IMR-90 (cell line): Measurements from ENCODE around the gene CCDC171. TPM values are rescaled to one million over a fixed set of nuclear protein-coding genes. Genes with fewer than 3 reads are reported as not detected.
A peak's percentile ranks its signal among the peaks of the same experiment; 100 is the strongest.

Experiments used
- ATAC-seq: fragments of 200-7000 bp; cut with Tn5 transposase; 2 replicates; pipeline ENCODE4 v1.9.1; 2020; ENCODE audit warnings: low read depth, mild to moderate bottlenecking, moderate library complexity
- BruUV-seq: library from RNA; stranded (reverse); fragments of 400-500 nt; replicated peaks from 2 replicates; lab custom pipeline; 2021; lab: Mats Ljungman, UMichigan
- CTCF ChIA-PET: fragments of 300-600 bp; formaldehyde crosslinking; extraction: SDS; loops from one replicate; lab custom pipeline; 2021; ENCODE audit warnings: antibody characterized with exemption; lab: Yijun Ruan, JAX
- POLR2A ChIA-PET: fragments of 300-600 bp; sonication (Branson Sonifier 250); formaldehyde crosslinking; loops from one replicate; lab custom pipeline; 2022; ENCODE audit warnings: antibody characterized with exemption; ENCODE audit not compliant: unreplicated experiment; lab: Charles Lee
- DNase-seq: peaks from one replicate; pipeline ENCODE4 v3.0.0; 2013
- H2AFZ ChIP-seq: replicated peaks from 2 replicates; pipeline ENCODE3; 2013; ENCODE audit warnings: low read length, mild to moderate bottlenecking; ENCODE audit not compliant: poor library complexity
- H2AK5ac ChIP-seq: 2 replicates; pipeline ENCODE4 v1.6.1; 2013; ENCODE audit warnings: low read depth, low read length, inconsistent platforms
- H2AK9ac ChIP-seq: replicated peaks from 2 replicates; pipeline ENCODE3; 2013; ENCODE audit warnings: mild to moderate bottlenecking, low read depth, low read length, moderate library complexity; ENCODE audit not compliant: poor library complexity
- H2BK120ac ChIP-seq: 2 replicates; pipeline ENCODE4 v1.6.1; 2013; ENCODE audit warnings: low read depth, low read length, inconsistent platforms
- H2BK15ac ChIP-seq: 3 replicates; pipeline ENCODE4 v1.6.1; 2013; ENCODE audit warnings: low read depth, low read length, inconsistent platforms
- H2BK20ac ChIP-seq: 2 replicates; pipeline ENCODE4 v1.6.1; 2013; ENCODE audit warnings: low read depth, mild to moderate bottlenecking, inconsistent platforms, low read length, moderate library complexity
- H2BK5ac ChIP-seq: 2 replicates; pipeline ENCODE4 v1.6.1; 2013; ENCODE audit warnings: mild to moderate bottlenecking, low read depth, low read length, inconsistent platforms; ENCODE audit not compliant: poor library complexity, severe bottlenecking
- H3K14ac ChIP-seq: replicated peaks from 2 replicates; pipeline ENCODE4 v1.6.1; 2013; ENCODE audit warnings: low read depth, low read length, inconsistent platforms
- H3K18ac ChIP-seq: 2 replicates; pipeline ENCODE4 v1.6.1; 2013; ENCODE audit warnings: low read depth, low read length, control low read depth
- H3K23ac ChIP-seq: 2 replicates; pipeline ENCODE4 v1.6.1; 2013; ENCODE audit warnings: low read depth, low read length, inconsistent platforms
- H3K27ac ChIP-seq: 2 replicates; pipeline ENCODE4 v1.5.1; 2013; ENCODE audit warnings: mild to moderate bottlenecking, control low read depth, low read length; ENCODE audit not compliant: insufficient read depth
- H3K27me3 ChIP-seq: 2 replicates; pipeline ENCODE4 v1.6.1; 2013; ENCODE audit warnings: low read length; ENCODE audit not compliant: control insufficient read depth, insufficient read depth
- H3K36me3 ChIP-seq: 2 replicates; pipeline ENCODE4 v1.6.1; 2013; ENCODE audit warnings: low read length, mixed read lengths; ENCODE audit not compliant: control insufficient read depth, insufficient read depth
- H3K4ac ChIP-seq: 2 replicates; pipeline ENCODE4 v1.6.1; 2013; ENCODE audit warnings: low read depth, low read length, inconsistent platforms
- H3K4me1 ChIP-seq: 2 replicates; pipeline ENCODE4 v1.6.1; 2013; ENCODE audit warnings: low read length, mixed read lengths; ENCODE audit not compliant: control insufficient read depth, insufficient read depth
- H3K4me2 ChIP-seq: 2 replicates; pipeline ENCODE4 v1.6.1; 2013; ENCODE audit warnings: low read depth, mild to moderate bottlenecking, control low read depth, low read length, moderate library complexity
- H3K4me3 ChIP-seq: 2 replicates; pipeline ENCODE4 v1.5.1; 2013; ENCODE audit warnings: low read depth, mild to moderate bottlenecking, control low read depth, low read length, moderate library complexity; ENCODE audit not compliant: insufficient read depth
- H3K56ac ChIP-seq: 2 replicates; pipeline ENCODE4 v1.6.1; 2013; ENCODE audit warnings: low read length, inconsistent platforms; ENCODE audit not compliant: insufficient read depth; ENCODE audit errors: extremely low read depth
- H3K79me1 ChIP-seq, 2 experiments: 2 replicates each; pipeline ENCODE4 v1.6.1; 2013; ENCODE audit warnings: low read length in 2 of 2, inconsistent platforms in 1 of 2, low read depth in 1 of 2
- H3K9ac ChIP-seq: 2 replicates; pipeline ENCODE4 v1.6.1; 2013; ENCODE audit warnings: low read depth, low read length, control low read depth
- H3K9me1 ChIP-seq: 2 replicates; pipeline ENCODE4 v1.6.1; 2013; ENCODE audit warnings: low read length, inconsistent platforms; ENCODE audit not compliant: insufficient read depth
- H3K9me3 ChIP-seq: 2 replicates; pipeline ENCODE4 v1.6.1; 2013; ENCODE audit warnings: low read length; ENCODE audit not compliant: control insufficient read depth, insufficient read depth
- H4K20me1 ChIP-seq: 2 replicates; pipeline ENCODE4 v1.6.1; 2013; ENCODE audit warnings: low read length, inconsistent platforms; ENCODE audit not compliant: insufficient read depth
- H4K5ac ChIP-seq: 2 replicates; pipeline ENCODE4 v1.6.1; 2013; ENCODE audit warnings: mild to moderate bottlenecking, low read depth, low read length, control low read depth
- H4K8ac ChIP-seq, 2 experiments: 2 replicates each; pipeline ENCODE4 v1.6.1; 2013; ENCODE audit warnings: low read depth in 2 of 2, low read length in 2 of 2, control low read depth in 1 of 2, inconsistent platforms in 1 of 2
- H4K91ac ChIP-seq: 2 replicates; pipeline ENCODE4 v1.6.1; 2013; ENCODE audit warnings: low read depth, low read length, inconsistent platforms; ENCODE audit not compliant: insufficient read depth
- BHLHE40 ChIP-seq: fragments of 150-350 bp; IDR thresholded peaks from 2 replicates; pipeline ENCODE4 v1.6.1; 2016; ENCODE audit warnings: mild to moderate bottlenecking, low read depth, low read length
- CEBPB ChIP-seq: IDR thresholded peaks from 2 replicates; pipeline ENCODE4 v1.6.1; 2012; ENCODE audit warnings: low read depth, low read length, improper control_type of control experiment
- RAD21 ChIP-seq: IDR thresholded peaks from 2 replicates; pipeline ENCODE4 v1.6.1; 2012; ENCODE audit warnings: low read length, improper control_type of control experiment
- RFX5 ChIP-seq: IDR thresholded peaks from 2 replicates; pipeline ENCODE4 v1.8.0; 2012; ENCODE audit warnings: low read depth, mild to moderate bottlenecking, low read length, moderate library complexity
- WGBS, 2 experiments: methylation state at CpG; one replicate each; pipeline versions ENCODE4 v1.1.5 to v1.1.7; 2013; ENCODE audit warnings: missing lambda C conversion rate in 2 of 2; ENCODE audit not compliant: insufficient read length in 1 of 2; ENCODE audit errors: extremely low coverage in 2 of 2; 5-methylcytosine and 5-hydroxymethylcytosine counted together
- dilution Hi-C: fragments of 300-500 bp; cut with HindIII; formaldehyde crosslinking; loops from one replicate; pipeline ENCODE4 v1.14.3; 2018; ENCODE audit warnings: low sequenced_read_pairs; ENCODE audit not compliant: unreplicated experiment
- in situ Hi-C: fragments of 300-500 bp; cut with MboI; formaldehyde crosslinking; loops from 3 replicates; pipeline ENCODE4 v1.14.3; 2019; ENCODE audit warnings: low sequenced_read_pairs, inconsistent platforms, mixed read lengths
- intact Hi-C: fragments of 100-400 bp; cut with micrococcal nuclease; formaldehyde crosslinking; loops from 2 replicates; pipeline ENCODE4 v1.10.0; 2022
- polyA plus RNA-seq, 3 experiments: library from polyadenylated mRNA; depleted of rRNA; stranded (reverse); fragments of >200 nt; gene quantifications; 2 replicates each; pipeline ENCODE4 v1.2.3, GENCODE V29; 2012; ENCODE audit warnings: low replicate concordance in 1 of 3
- total RNA-seq: library from RNA; depleted of rRNA; stranded (reverse); fragments of >200 nt; gene quantifications from 2 replicates; pipeline ENCODE4 v1.2.3, GENCODE V29; 2012

The CCDC171 gene
- total and polyA plus RNA-seq, 2 of the 4 experiments (the other 2 are of a cell fraction), result 0.63 to 2.2 TPM

GRCh38 chr9:15543047-15543813 lies 9.6 kb upstream of the CCDC171 start:
- Histone ChIP-seq H4K8ac (no peak overlapping the region), H3K4me2 (no peak overlapping the region), H3K79me1 (no peaks in the 10 kb centered on the region), H2AFZ (no peak overlapping the region), H4K20me1 (no peaks in the 10 kb centered on the region), H4K5ac (no peak overlapping the region), H2BK120ac (no peak overlapping the region), H3K4ac (no peak overlapping the region), H2BK15ac (no peak overlapping the region), H3K27me3 (no peaks in the 10 kb centered on the region), H3K23ac (no peak overlapping the region), H3K4me3 (no peak overlapping the region), H2AK5ac (no peak overlapping the region), H3K56ac (no peak overlapping the region), H3K18ac (no peak overlapping the region), H3K14ac (no peak overlapping the region), H3K9me1 (no peaks in the 10 kb centered on the region), H3K4me1 (peaks cover 5% of the 10 kb centered on the region), H2BK20ac (no peak overlapping the region), H4K91ac (no peak overlapping the region), H3K27ac (no peak overlapping the region), H3K9me3 (no peaks in the 10 kb centered on the region; the same call in 1 of the 2 replicates), H2AK9ac (no peak overlapping the region), H3K9ac (no peak overlapping the region), H2BK5ac (no peak overlapping the region), H3K36me3 (no peaks in the 10 kb centered on the region)
- dilution Hi-C loops, result no loop called here
- TF ChIP-seq RFX5 (no peak), CEBPB (peak; percentile 35; the same call in 1 of the 2 replicates), BHLHE40 (no peak), RAD21 (no peak)
- intact Hi-C loops, result no loop called here
- in situ Hi-C loops, result no loop called here
- CTCF ChIA-PET, result no interaction called here
- BruUV-seq, result no TSS peak
- DNase-seq (peak; percentile 46), ATAC-seq (peak; percentile 72)
- POLR2A ChIA-PET, result interaction anchor here (0.6 kb wide), 1 partner anchor 10 kb away, joined by 3 read pairs; no protein-coding TSS in a partner anchor
- WGBS, 2 experiments, result no CpG with 5 or more reads among the region's 4 CpGs
